Stimulated activated CD4-positive, alpha-beta T cell treated with anti-CD3 and anti-CD28 coated beads, TNF-alpha, amount 100 ng/mL, for 4 hours (primary cell): ENCODE data around the gene GNAQ.

Experiments used
- DNase-seq, 3 experiments: peaks; one replicate each; pipeline ENCODE4 v3.0.0-alpha.2; 2020; ENCODE audit warnings: low read depth in 3 of 3

GNAQ gene

DNA sequence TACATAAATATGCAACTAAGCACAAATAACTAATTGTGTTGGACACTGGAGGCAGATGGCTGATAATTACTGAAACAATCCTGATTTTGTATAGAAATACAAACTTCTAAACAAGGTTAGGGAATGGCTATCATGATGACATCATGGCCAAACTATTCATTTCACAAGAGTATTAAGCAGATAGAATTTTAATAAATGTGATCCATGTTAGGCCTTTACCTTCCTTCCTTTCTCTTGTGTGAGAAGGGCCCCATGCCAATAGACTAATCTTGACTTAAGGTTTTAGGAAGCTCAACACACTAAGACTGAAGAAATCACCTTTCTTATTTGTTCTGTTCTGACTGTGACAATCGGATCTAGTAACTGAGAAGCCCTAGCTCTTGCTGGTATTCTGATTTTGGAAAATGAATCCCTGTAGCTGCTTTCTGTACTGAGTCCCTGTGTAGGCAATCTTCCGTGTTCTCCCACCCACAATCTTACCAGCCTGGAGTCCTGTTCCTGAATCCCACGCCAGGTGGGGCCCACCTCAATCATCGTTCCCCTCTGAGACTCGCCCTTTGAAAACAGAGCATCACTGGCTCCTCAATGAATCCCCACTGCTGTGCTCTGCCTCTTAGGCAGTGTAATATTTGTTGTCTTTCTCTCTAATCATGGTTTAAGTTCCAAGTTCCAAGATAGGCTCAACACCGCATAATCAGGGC is 214.8 kb downstream of the GNAQ start:
- DNase-seq, result no peak

DNA sequence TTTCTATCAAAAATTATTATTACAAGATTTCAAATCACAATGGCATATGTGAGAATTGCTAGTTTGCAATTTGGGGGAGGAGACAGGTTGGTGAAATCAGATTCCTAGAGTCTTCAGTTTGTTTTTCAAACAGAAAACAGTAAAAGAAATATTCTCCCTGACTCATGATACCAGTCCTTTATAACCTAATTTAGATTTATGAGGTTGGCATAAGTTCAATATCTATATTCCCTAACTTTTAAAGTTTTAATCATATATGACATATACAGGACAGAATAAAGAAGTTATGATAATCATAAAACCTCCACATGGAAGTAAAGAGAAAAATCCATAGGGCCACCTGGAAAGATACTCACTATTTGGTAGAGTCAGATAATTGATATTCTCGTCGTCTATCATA is 216.4 kb downstream of the GNAQ start:
- no peak for DNase-seq

DNA sequence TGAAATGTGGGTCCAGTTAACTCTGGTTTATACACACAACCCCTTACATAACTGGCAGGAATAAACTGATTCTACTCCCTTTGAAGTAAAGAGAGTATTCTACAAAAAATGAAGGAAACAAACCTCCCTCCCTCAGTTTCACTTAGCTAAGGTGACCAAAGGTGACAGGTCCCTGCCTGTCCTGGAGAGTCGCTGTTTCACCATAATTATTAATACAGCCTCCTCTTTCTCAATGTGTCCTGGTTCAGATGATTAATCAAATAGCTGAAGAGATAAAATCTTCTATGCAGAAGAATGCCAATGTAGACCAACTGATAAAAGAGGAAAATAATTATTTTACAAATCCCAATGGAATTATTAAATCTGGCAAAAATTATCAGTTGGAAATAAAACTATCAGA is 219.8 kb downstream of the GNAQ start:
- DNase-seq, result no peak

DNA sequence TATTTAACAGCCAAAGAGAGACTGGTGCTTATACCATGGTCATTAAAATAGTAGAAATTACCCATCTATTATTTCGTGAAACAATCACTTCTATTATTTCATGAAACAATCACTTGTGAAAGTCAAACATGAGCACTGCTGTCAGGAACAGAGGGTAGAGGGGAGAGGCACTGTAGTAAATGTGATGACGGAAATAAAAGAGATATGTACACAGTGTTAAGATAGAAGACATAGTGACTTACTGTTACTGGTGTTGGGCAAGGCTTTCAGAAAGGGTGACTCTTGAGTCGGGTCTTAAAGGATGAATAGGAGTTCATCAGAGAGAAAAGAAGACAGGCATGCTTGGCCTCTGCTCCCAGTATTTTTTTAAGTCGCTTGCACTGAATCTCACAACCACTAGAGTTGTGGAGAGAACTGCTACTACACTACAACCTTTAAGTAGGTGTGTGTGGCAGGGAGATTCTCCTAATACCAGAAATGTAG is 220.9 kb downstream of the GNAQ start:
- no peak for DNase-seq

DNA sequence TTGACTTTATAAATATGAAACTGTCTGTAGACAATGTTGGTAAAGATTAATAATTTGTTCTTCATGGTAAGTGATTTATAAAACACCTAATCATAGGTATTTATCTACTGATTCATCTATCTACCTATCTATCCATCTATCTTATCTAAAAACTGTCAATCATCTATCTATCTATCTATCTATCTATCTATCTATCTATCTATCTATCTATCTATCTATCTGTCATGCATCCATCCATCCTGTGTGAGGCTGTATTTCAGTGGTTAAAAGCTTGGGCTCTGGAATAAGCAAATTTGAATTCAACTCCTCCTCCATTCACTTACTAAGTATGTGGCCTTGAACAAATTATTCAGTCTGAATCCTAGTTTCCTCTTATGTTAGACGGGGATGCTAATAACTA is 221.6 kb downstream of the GNAQ start:
- DNase-seq, result no peak

DNA sequence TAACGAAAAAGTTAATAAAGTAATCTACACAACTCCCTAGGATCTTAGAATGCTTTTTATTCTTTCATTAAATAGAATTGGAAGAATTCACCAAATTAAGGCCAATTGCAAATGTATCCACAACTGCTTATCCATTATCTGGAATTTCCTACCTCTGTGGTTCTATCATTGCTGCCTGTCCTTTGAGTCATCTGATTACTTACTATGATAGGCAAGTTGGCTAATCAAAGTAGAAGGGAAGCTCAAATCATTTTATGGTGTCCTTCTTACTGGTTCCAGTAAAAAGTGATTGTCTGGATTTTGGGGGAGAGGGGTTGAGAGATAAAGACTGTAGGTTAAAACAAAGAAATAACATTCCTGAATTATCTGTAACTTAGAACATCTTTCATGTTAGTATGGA is 222.1 kb downstream of the GNAQ start:
- DNase-seq, result no peak

DNA sequence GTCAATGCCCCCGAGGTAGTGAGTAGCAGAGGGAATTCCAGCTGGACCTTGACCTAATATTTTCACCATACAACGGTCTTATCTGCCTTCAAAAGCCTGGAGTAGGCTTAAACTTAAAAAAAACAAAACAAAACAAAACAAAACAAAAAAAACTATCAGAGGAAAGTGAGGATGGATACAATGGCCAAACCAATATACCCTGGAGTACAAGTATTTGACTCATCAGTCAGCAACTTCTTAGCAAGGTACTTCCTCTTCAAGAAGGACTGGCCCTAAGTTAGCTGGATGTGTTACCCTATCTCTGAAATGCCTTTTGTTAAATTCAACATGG is 222.9 kb downstream of the GNAQ start:
- DNase-seq, result no peak

DNA sequence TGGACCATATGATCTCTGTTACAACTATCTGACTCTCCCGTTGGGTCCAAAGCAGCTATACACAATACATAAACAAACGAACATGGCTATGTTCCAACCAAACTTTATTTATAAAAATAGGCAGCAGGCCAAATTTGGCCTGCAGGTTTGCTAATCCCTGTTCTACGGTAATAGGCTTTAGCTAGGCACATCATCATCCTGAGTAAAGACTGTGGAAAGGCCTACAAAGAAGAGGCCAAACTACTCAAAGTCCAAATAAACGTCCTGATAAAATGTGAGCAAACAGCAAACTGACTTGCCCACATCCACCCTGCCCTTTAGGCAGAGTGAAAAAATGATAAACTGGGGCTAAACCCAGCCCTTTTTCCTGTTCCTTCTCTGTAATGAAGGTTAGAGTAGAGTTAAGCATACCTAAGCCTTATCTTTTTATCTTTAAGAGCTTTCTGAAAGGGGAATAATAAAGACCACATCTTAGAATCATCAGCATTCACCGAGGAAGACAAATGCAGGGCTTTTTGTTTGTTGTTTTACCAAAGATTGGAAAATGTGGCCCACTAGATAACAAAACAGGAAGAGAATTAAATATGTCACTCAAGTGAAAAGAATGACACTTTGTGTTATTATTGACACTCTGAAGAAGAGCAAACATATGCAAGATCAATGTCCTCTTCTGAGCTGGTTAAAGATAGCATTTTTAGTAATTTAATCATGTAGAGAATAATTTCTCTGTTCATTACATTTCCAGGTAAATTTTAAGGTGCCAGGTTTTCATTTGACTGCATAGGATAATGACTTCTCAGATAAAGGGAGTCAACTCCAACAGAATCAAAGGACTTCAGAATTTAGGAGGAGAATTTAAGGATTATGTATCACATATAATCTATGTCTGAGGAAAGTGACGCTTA is 223.5 kb downstream of the GNAQ start:
- no peak for DNase-seq

DNA sequence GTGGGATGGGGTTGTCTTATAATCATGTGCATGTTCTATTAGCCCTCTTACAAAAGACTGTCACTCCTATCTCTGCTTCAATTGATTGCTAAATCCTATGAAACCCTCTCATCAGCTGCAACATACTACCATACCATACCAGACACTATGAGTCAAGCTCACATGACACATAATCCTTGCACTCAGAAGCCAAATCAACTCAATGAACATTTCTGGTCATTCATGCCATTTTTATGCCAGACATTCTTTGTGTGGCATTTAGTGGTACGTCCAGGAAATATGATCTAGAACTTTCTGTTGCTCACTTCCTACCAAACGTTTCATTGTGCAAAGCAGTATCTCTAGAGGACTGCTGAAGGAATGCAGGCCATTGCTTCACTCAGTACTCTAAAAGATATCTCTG is 224.3 kb downstream of the GNAQ start:
- DNase-seq, result no peak

DNA sequence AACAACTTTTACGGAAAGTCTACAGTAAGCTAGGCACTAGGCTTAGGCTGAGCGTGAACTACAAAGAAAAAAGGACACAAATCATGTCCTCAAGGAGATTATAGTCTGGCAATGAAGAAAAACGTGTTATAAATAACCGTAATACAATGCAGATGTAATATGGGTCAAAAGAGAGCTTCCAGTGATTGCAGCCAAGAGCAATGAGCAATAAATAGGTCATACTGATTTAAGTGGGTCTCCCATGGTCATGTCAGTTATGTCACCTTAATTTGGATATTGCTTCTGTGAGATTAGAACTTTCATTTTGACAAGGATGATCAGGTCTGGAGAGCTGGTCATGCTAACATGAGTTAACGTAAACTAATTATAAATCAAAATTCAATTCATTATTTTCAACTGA is 224.9 kb downstream of the GNAQ start:
- DNase-seq, result no peak

DNA sequence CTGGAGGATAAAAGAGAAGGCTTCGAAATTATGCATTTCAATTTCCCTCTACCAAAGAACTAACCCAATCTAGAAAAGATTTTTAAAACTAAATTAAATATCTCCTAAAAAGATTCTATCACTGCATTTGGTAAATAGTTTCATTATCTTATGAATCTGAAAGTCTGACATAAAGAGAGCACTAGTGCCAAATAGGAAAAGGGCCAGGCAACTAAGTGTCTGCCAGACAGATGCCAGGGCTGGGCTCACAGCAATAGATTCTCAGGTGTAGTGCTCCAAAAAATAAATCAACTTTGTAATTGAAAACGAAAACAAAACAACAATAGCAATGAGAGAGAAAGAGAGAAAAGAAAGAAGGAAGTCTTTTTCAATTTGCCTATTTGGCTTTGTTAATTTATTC is 225.8 kb downstream of the GNAQ start:
- DNase-seq, result no peak

DNA sequence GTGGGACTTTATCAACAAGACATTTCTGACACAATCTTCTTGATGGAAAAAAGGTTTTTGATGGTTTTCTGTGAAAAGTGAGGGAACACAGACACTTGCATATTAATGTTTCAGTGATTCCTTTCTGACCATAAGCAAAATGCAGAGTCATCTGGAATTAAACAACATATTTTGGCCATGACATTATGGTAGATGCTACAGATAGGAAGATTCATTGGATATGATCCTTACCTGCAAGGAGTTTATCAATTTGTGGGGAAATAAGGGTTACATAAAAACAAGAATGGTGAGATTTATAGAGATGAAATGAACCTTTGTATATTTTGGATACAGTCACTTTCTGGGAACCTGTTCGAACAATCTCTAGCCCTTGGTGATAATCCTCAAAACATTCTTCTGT is 228.2 kb downstream of the GNAQ start:
- no peak for DNase-seq

DNA sequence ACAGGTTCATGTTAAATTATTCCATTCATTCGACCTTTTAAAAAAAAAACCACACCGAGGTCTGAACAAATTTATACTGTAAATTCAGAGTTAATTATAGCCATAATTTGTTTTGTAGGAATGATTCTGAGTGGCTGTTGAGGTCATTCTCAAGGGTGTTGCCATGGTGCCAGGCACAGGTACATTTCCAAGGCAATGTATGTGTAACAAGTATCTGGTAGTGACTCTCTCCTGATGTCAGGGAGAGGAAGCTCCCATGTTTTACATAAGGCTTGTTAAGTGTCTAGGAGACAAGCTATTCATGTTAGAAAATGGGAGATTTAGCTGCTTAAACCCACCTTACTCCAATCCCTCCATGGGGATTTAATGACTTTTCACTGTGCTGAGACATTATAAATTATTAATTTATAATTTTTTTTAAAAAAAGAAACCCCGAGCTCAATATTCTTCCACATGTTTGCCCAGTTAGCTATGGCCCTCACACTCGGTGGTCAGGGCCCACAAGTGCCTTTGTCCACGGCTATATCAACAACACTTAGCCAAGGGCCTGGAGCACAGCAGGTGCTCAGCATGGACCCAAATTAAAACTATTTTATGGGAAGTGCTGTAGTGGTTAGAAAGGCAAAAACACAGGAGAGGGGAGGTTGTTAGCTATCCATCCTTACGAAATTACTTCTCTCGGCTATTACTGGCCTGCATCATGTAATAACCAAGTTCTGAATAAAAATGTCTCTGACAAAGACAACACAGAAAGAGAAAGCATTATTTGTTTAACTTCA is 228.9 kb downstream of the GNAQ start:
- DNase-seq, result no peak

DNA sequence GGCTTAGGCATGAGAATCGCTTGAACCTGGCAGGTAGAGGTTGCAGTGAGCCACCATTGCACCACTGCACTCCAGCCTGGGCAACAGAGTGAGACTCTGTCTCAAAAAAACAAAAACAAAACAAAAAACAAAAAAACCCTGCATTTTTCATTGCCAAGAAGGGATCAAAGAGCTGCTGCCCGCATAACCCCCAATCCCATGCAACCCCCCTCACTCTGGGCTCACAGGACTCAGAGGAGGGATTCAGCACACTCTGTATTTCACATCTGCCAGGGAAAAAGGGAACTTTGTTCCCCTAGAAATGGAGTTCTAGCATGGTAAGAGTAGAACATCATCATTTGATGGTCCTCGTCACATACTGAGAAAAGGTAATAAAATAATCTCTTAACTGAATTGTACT is 229.5 kb downstream of the GNAQ start:
- DNase-seq, result no peak

DNA sequence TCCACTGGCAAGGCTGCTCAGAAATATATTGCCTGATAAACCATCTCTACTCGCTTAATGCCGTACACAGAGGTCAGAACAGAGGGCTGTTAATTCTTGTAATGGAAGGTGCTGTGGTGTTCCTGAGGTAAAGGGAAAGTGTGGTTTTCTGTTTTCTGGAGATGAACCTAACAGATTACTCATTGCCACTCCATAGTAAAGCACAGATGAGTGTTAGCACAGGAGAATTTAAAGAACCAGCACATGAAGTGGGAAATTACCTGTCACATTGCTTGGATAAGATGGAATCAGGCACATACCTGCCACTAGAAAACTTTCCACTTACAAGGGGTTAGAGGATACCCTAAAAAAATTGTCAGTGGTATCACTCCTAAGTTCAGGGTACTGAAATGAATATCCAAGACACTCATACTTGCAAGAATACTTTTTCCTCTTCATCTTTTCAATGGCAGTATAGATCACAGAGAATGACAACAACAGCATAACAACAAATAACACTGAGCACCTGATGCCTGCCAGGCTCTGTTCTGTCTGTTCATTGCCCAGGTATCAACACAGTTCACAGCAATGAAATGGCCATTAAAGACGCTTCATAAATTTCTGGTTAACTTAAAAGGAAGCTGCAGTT is 230.6 kb downstream of the GNAQ start:
- no peak for DNase-seq

DNA sequence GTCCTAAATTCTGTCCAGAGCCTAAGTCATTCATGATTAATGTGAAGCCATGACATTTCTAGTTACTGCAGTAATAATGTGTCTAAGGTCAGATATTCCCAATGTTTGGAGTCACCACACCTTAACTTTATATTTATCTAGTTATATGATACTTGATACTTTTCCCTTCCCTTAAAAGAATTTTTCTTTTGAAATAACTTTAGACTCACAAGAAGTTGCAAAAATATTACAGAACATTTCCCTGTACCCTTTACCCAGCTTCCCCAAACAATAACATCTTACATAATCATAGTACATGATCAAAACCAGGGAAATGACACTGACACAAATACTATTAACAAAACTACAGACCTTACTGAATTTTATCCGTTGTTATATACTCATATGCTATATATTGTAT is 233.5 kb downstream of the GNAQ start:
- no peak for DNase-seq

DNA sequence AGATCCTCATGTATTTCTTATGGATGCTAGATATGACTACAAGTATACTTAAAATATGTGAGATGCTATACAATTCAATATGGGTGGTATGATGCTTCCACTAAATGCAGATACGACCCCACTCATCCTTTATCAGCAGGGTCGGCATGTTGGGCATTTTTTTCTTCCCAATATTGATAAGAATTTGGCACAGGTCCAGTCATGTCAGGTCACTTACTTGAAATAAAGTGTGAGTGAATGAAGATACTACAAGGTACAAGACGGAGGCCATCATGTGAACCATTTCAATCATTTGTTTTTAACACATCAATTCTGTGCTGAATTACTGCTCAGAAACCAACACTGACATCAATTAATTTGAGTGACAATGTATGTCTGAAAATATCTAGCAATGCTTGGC is 236.6 kb downstream of the GNAQ start:
- no peak for DNase-seq

DNA sequence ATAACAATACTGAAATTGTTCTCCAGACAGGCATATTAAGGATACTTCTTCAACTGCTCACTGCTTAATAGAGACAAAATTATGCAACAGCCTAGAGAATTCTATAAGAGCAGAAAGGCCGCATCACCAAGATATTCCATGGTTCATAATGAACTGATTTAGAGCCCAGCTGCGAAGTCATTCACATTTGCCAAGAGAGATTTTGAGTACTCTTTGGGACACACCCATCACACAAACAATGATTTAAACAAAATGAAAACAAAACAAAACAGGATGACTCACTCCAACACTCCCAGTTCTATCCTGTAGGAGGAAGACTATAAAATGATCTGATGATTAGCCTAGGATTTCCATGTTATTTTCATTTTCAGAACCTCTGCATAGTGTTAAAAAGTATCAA is 237.8 kb downstream of the GNAQ start:
- DNase-seq, result no peak

DNA sequence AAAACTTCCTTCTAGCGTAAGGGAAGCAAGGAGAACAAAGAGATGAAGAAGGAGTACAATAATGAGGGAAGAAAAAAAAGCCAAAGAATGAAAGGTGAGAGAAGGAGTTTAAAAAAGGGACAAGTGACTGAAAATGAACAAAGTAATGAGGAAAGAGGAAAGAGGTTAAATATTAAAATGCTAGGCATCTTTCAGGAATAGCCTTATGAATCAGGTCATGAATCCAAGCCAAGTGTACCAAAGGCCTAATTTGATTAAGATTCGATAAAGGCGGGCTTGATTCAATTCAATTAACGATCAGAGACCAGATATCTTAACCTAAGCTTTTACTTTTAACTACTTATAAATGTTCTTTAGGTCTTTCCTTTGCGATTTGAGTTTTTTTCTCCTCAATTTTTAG is 241.7 kb downstream of the GNAQ start:
- no peak for DNase-seq

DNA sequence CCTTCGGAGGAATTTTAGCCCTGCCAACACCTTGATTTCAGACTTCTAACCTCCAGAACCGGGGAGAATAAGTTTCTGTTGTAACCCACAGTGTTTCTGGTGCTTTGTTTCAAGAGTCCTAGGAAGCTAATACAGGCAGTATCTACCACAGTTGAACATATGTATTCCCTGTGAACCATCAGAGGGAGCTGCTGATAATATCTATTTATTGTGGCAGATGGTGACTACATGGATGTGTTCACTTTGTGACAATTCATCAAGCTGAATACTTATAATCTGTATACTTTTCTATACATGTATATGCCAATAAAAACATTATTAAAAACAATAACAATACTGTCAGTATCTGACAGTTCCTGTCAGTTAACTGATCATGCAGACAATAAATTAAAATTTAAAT is 246.3 kb downstream of the GNAQ start:
- no peak for DNase-seq

DNA sequence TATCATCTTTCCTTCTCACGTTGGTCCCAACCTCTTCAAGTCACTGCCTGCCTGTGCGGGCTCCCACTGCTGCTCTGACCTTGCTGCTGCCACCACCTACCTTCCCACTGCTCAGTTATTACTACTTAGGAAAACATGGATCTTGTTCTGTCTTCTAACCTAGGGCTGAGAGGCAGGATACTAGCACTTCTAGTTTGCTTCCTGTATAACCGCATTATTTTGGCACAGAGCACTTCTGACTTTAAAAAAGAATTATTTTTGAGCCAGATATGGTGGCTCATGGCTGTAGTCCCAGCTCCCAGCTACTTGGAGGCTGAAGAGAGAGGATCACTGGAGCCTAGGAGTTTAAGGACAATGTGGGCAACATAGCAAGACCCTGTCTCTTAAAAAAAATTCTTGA is 248.1 kb downstream of the GNAQ start:
- no peak for DNase-seq

DNA sequence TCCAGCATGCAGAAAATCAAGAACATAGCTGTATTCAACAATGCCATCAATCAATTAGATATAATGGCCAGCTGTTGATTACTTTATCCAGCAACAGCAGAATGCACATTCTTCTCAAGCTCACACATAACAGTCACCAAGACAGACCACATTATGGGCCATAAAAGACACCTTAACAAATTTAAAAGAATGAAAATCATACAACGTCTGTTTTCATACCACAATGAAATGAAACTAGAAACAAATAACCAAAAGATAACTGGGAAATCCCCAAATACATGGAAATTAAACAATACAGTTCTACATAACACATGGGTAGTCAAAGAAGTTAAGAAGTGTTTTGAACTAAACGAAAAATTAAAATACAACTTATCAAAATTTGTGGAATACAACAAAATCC is 252.6 kb downstream of the GNAQ start:
- DNase-seq, result no peak
